Coronary artery (tissue), 2 donors: ENCODE measurements around the gene MRPL12.

ENCODE experiments used
- DNase-seq: peaks from one replicate; pipeline ENCODE4 v3.0.0-alpha.2; 2017; ENCODE audit warnings: low spot score
- H3K27ac ChIP-seq, 2 donors: fragments of 200-600 bp; sonication (generic); one replicate each; pipeline ENCODE4 v1.5.1; 2016 to 2019
- H3K4me3 ChIP-seq: fragments of 200-600 bp; sonication (generic); 2 replicates; pipeline ENCODE4 v1.5.1; 2016; ENCODE audit warnings: mild to moderate bottlenecking, moderate library complexity
- TF ChIP-seq, protein P1 (sequence below): fragments of 200-600 bp; sonication (generic); IDR thresholded peaks from one replicate; pipeline ENCODE4 v1.5.1; 2019; ENCODE audit warnings: antibody characterized with exemption

The MRPL12 gene

DNA sequence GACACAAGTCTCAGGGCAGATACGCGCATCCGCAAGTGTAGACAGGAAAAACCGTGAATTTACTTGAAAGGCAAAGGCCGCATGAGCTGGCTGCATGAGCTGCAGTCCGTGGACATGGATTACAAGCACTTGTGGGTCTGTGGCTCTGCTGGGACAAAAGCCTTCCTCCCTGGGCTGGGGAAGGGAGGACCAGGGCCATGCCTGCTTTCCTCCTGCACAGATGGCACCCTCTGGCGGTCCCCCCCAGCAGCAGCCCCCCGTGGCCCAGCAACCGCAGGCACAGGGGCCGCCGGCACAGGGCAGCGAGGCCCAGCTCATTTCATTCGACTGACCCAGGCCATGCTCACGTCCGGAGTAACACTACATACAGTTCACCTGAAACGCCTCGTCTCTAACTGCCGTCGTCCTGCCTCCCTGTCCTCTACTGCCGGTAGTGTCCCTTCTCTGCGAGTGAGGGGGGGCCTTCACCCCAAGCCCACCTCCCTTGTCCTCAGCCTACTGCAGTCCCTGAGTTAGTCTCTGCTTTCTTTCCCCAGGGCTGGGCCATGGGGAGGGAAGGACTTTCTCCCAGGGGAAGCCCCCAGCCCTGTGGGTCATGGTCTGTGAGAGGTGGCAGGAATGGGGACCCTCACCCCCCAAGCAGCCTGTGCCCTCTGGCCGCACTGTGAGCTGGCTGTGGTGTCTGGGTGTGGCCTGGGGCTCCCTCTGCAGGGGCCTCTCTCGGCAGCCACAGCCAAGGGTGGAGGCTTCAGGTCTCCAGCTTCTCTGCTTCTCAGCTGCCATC is 1.7 kb upstream of the MRPL12 start:
- no peak overlapping the region for H3K27ac ChIP-seq

DNA sequence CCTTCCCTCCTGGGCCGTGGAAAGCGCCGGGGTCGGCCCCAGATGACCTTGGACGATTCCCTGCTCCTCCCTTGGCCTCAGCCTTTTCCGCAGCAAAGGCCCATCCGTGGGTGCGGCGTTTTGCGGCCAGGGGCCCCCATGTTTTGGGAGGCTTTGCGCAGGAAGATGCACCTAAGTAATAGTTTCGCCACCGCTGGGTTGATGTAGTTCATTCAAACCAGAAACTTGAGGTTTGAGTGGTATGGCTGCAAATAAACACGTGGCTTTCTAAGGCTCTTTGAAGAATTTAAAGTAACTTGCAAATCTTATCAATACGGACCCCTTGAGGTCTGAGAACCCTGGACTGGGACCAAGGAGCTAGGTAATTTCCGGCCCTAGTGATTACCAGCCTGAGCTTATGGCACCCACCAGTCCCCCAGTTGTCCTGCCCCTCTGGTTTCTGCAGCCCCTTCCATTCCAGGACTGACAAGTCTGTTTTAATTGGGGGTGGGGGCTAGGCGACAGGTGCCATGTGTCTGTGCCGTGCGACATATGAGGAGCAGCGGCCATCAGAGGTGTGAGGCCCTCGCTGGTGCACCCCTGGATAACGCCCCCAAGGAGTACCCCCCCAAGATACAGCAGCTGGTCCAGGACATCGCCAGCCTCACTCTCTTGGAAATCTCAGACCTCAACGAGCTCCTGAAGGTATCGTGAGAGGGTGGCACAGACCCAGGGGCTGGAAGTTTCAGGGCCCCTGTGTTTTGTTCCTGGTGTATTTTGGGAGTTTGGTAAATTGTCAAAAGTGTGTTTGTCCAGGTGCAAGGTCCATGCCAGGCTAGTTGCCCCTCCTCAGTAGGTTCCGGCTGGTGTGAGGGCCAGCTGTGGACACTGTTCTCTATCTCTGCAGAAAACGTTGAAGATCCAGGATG is 834 bp downstream of the MRPL12 start:
- H3K27ac ChIP-seq: peak overlapping the region; percentile 87 to 93
- TF ChIP-seq, protein P1, sequence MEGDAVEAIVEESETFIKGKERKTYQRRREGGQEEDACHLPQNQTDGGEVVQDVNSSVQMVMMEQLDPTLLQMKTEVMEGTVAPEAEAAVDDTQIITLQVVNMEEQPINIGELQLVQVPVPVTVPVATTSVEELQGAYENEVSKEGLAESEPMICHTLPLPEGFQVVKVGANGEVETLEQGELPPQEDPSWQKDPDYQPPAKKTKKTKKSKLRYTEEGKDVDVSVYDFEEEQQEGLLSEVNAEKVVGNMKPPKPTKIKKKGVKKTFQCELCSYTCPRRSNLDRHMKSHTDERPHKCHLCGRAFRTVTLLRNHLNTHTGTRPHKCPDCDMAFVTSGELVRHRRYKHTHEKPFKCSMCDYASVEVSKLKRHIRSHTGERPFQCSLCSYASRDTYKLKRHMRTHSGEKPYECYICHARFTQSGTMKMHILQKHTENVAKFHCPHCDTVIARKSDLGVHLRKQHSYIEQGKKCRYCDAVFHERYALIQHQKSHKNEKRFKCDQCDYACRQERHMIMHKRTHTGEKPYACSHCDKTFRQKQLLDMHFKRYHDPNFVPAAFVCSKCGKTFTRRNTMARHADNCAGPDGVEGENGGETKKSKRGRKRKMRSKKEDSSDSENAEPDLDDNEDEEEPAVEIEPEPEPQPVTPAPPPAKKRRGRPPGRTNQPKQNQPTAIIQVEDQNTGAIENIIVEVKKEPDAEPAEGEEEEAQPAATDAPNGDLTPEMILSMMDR: no peak
- no peak for DNase-seq
- H3K4me3 ChIP-seq: peak overlapping the region; percentile 80

More for the DNA sequence above, 1.7 kb upstream of the MRPL12 start:
- no peak for DNase-seq
- H3K4me3 ChIP-seq: peak overlapping the region; percentile 80
- TF ChIP-seq, protein P1: no peak

DNA sequence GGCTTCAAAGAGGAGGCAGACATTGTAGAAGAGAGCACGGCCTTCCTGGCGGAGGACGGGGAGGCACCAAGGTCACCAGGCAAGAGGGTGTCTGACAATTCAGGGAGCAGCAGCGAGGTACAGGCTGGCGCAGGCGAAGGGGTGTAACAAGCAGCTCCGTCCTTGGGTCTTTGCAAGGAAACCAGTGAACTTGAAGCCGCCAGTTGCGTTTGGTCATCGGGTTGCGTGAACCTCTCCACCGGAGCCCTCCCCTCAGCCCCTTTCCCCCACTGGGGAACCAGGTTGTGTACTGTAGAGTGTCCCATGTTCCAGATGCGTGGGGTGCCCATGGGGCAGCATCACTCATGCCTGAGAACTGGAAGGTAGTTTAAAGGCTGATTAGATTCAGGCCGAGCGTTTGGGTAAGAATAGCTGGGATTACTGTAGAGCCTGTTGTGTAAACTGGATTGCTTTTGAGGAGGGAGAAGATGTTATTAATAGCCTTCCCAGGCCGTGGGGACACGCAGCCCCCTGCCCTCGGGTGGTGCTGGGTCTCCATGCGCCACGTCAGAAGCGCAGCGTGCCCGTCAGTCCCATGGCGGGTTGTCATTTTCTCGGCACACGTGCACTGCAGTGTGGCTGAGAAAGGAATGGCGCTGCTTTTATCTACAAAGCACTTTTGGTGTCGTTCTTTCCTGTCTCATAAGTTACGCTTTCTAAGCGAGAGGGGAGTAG is 2.5 kb downstream of the MRPL12 start:
- TF ChIP-seq, protein P1: no peak
- Histone ChIP-seq H3K27ac (no peak overlapping the region), H3K4me3 (no peak overlapping the region)
- DNase-seq: no peak

DNA sequence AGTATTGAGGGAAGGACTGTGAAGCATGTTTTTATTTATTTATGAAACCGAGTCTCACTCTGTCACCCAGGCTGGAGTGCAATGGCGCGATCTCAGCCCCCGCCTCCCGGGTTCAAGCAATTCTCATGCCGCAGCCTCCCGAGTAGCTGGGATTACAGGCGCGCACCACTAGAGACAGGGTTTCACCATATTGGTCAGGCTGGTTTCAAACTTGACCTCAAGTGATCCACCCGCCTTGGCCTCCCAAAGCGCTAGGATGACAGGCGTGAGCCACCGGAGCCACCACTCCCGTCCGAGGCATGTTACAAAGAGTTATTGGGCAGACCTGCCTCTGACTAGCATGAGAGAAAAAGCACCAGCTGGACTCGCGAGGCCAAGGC is 3.1 kb downstream of the MRPL12 start:
- TF ChIP-seq, protein P1: no peak
- Histone ChIP-seq H3K27ac (no peak overlapping the region), H3K4me3 (no peak overlapping the region)
- no peak for DNase-seq

DNA sequence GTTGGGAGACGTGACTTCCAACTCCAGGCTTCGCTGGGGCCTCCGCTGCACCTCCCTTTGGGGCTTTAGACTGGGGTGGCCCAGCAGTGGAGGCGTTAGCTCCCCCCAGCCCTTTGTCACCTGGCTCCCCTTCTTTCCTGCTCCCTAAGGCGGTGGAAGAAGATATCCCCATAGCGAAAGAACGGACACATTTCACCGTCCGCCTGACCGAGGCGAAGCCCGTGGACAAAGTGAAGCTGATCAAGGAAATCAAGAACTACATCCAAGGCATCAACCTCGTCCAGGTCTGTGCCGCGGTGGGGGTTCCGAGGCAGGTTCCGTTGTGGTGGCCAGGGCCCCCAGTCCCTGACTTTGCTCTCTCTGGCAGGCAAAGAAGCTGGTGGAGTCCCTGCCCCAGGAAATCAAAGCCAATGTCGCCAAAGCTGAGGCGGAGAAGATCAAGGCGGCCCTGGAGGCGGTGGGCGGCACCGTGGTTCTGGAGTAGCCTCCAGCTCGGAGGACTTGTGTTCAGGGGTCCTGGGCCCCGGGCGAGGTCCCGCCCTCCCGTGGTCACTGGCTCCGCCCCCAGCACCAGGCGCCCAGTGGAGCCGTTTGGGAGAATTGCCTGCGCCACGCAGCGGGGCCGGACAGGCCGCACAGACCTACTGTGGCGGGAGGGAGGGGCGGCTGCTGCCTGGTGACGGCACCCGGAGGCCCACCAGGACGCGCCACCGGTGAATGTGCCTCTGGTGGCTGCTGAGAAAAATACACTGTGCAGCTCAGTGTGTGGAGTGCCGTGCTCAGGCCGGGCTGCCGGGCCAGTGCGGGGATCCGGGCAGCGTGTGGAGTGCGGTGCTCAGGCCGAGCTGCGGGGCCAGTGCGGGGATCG is 3.8 kb downstream of the MRPL12 start:
- DNase-seq: no peak
- H3K4me3 ChIP-seq: no peak overlapping the region
- TF ChIP-seq, protein P1: no peak

More for the DNA sequence above, 3.8 kb downstream of the MRPL12 start:
- no peak overlapping the region for H3K27ac ChIP-seq
